HG02973 (cell line): ENCODE measurements around the gene RNF213.
"Not testable (repeated sequence)": the region's sequence is repeated elsewhere in the genome, so short reads cannot be mapped to it uniquely, and the experiment has no call there.

Experiments used
- ATAC-seq: cut with Tn5 transposase; IDR thresholded peaks from one replicate; pipeline ENCODE4 v1.9.1; 2021; ENCODE audit warnings: moderate library complexity; ENCODE audit not compliant: unreplicated experiment

Gene RNF213

GRCh38 chr17:80267391-80267790 lies 6.7 kb downstream of the RNF213 start:
- no peak for ATAC-seq

GRCh38 chr17:80268427-80268826 lies 7.8 kb downstream of the RNF213 start:
- no peak for ATAC-seq

- ATAC-seq: no peak
Observed at GRCh38 chr17:80269405-80269807, 8.8 kb downstream of the RNF213 start.

- ATAC-seq: no peak
Observed at GRCh38 chr17:80270104-80270503, 9.5 kb downstream of the RNF213 start.

DNA sequence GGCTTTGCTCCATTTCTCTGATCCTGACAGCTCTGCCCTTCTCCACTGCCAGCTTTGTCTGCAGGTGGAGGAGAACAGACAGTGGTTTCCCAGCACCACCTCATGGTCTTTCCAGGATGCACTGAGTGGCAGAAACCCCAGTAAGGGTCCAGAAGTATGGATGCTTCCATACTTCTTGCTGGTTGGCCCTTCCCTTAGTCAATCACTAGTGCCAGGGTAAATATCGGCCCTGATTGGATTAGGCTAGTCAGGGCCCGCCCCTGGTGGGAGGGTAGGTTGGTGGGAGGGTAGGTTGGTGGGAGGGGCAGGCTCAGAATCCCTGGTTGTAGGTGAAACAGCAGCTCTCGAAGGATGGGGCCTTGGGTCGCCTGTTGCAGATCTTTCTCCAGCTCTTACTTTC lies 10.2 kb downstream of the RNF213 start:
- ATAC-seq: no peak

GRCh38 chr17:80272366-80272765 lies 11.7 kb downstream of the RNF213 start:
- no peak for ATAC-seq

GRCh38 chr17:80274331-80274730 lies 13.7 kb downstream of the RNF213 start:
- ATAC-seq: no peak

GRCh38 chr17:80274871-80275449 lies 14.3 kb downstream of the RNF213 start:
- no peak for ATAC-seq

DNA sequence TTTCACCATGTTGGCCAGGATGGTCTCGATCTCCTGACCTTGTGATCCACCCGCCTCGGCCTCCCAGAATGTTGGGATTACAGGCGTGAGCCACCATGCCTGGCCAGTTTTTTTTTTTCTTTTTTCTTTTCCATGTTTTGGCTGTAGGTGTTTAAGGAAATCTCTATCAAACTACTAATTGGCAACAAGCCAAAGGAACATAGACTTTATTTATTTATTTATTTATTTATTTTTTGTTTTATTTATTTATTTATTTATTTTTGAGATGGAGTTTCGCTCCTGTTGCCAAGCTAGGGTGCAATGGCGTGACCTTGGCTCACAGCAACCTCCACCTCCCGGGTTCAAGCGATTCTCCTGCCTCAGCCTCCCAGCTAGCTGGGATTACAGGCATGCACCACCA lies 15.2 kb downstream of the RNF213 start:
- ATAC-seq: not testable (repeated sequence)

GRCh38 chr17:80277751-80278671 lies 17.4 kb downstream of the RNF213 start:
- ATAC-seq: no peak

- ATAC-seq: no peak
Observed at GRCh38 chr17:80279895-80280294, 19.2 kb downstream of the RNF213 start.

DNA sequence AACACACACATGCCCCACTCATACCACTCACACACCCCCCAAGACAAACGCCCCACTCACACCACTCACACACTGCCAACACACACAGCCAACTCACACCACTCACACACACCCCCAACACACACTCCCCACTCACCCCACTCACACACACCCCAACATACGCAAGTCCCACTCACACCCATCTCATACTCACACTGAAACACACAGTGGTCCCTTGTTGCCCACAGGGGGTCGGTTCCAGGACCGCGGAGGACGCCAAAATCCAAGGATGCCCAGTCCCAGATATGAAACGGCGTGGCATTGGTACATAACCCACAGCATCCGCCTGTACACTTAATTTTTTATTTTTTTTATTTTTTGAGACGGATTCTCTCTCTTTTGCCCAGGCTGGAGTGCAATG lies 20.9 kb downstream of the RNF213 start:
- ATAC-seq: no peak

GRCh38 chr17:80283116-80283852 lies 22.6 kb downstream of the RNF213 start:
- ATAC-seq: no peak

- no peak for ATAC-seq
Observed at GRCh38 chr17:80284631-80285030, 24.0 kb downstream of the RNF213 start.

- ATAC-seq: no peak
Observed at GRCh38 chr17:80285237-80285920, 24.7 kb downstream of the RNF213 start.

GRCh38 chr17:80286638-80286960 lies 25.9 kb downstream of the RNF213 start:
- no peak for ATAC-seq

DNA sequence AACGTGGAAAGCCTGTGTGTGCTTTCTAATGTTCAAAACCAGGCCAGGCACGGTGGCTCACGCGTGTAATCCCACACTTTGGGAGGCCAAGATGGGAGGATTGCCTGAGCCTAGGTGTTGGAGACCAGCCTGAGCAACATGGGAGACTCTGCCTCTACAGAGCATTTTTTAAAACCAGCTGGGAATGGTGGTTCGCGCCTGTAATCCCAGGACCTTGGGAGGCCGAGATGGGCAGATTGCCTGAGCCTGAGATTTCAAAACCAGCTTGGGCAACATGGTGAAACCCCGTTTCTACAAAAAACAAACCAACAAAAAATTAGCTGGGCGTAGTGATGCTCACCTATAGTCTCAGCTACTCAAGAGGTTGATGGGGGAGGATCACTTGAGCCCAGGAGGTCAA lies 26.4 kb downstream of the RNF213 start:
- ATAC-seq: no peak

DNA sequence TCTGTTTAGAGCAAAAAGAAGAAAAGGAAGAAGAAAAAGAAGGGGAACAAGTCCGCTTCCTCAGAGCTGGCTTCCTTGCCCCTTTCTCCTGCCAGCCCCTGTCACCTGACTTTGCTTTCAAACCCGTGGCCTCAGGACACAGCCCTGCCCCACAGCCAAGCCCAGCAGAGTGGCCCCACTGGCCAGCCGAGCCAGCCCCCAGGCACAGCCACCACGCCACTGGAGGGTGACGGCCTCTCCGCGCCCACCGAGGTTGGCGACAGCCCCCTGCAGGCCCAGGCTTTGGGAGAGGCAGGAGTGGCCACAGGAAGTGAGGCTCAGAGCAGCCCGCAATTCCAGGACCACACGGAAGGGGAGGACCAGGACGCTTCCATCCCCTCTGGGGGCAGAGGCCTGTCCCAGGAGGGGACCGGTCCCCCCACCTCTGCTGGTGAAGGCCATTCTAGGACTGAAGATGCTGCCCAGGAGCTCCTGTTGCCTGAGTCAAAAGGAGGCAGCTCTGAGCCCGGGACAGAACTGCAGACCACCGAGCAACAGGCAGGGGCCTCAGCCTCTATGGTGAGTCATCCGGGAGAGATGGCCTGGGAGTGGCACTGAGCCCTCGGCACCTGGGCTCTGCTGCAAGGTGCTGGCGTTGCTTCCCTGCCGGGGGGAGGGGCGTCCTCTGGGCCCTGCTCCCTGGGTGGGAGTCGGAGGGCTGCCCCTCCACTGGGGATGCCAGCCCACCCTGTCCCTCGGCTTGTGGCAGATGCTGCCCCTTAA lies 27.3 kb downstream of the RNF213 start:
- ATAC-seq: no peak

- no peak for ATAC-seq
Observed at GRCh38 chr17:80289616-80290015, 29.0 kb downstream of the RNF213 start.

- no peak for ATAC-seq
Observed at GRCh38 chr17:80290156-80290555, 29.5 kb downstream of the RNF213 start.

GRCh38 chr17:80291260-80291659 lies 30.6 kb downstream of the RNF213 start:
- ATAC-seq: no peak
